Mesothelial cell of epicardium (in vitro differentiated cells): ENCODE results near the gene CD59. TPM values are rescaled to one million over a fixed set of nuclear protein-coding genes. Genes with fewer than 3 reads are reported as not detected.
"Not testable (repeated sequence)": the region's sequence is repeated elsewhere in the genome, so short reads cannot be mapped to it uniquely, and the experiment has no call there.

Source experiments
- DNase-seq, 2 experiments: peaks; one replicate each; pipeline ENCODE4 v3.0.0; 2021; ENCODE audit warnings: low spot score in 2 of 2; ENCODE audit not compliant: unreplicated experiment in 2 of 2
- H3K27ac Mint-ChIP-seq: 2 replicates; pipeline ENCODE4 v1.8.0; 2021; ENCODE audit warnings: mixed read lengths
- H3K27me3 Mint-ChIP-seq: 2 replicates; pipeline ENCODE4 v1.8.0; 2021; ENCODE audit warnings: low read depth, mixed read lengths
- H3K36me3 Mint-ChIP-seq: 2 replicates; pipeline ENCODE4 v1.8.0; 2021; ENCODE audit warnings: mixed read lengths
- H3K4me1 Mint-ChIP-seq: 2 replicates; pipeline ENCODE4 v1.8.0; 2021; ENCODE audit warnings: mixed read lengths
- H3K4me3 Mint-ChIP-seq: 2 replicates; pipeline ENCODE4 v1.8.0; 2021; ENCODE audit warnings: mild to moderate bottlenecking, moderate library complexity, mixed read lengths
- H3K9me3 Mint-ChIP-seq: 2 replicates; pipeline ENCODE4 v1.8.0; 2021; ENCODE audit warnings: mixed read lengths
- CTCF ChIP-seq: fragments of 200-600 bp; sonication (generic); IDR thresholded peaks from one replicate; pipeline ENCODE4 v1.5.0; 2021; ENCODE audit warnings: antibody characterized with exemption; ENCODE audit not compliant: unreplicated experiment
- total RNA-seq: library from RNA; stranded (reverse); gene quantifications from 3 replicates; pipeline ENCODE4 v1.2.1, GENCODE V29; 2021

CD59 gene
- total RNA-seq, 1 donor from 2014 or later, result 162 TPM

GRCh38 chr11:33663121-33663520, 73.1 kb downstream of the CD59 start:
- no peak overlapping the region for H3K27ac Mint-ChIP-seq
- DNase-seq, result no peak
- H3K4me1 Mint-ChIP-seq, result no peaks in the 10 kb centered on the region
- no peak overlapping the region for H3K4me3 Mint-ChIP-seq
- no peaks in the 10 kb centered on the region for H3K36me3 Mint-ChIP-seq
- peaks cover 5% of the 10 kb centered on the region for H3K27me3 Mint-ChIP-seq
- TF ChIP-seq CTCF, result no peak
- H3K9me3 Mint-ChIP-seq, result no peaks in the 10 kb centered on the region

GRCh38 chr11:33661526-33661925, 74.7 kb downstream of the CD59 start:
- not testable (repeated sequence) for H3K9me3 Mint-ChIP-seq, H3K27ac Mint-ChIP-seq, DNase-seq, H3K4me3 Mint-ChIP-seq, H3K27me3 Mint-ChIP-seq, H3K4me1 Mint-ChIP-seq, H3K36me3 Mint-ChIP-seq

- no peak for TF ChIP-seq CTCF
- Mint-ChIP-seq H3K27me3 (peaks cover 5% of the 10 kb centered on the region), H3K27ac (no peak overlapping the region), H3K9me3 (no peaks in the 10 kb centered on the region), H3K4me3 (no peak overlapping the region), H3K4me1 (no peaks in the 10 kb centered on the region), H3K36me3 (no peaks in the 10 kb centered on the region)
- DNase-seq, result no peak
Observed at GRCh38 chr11:33660962-33661361, 75.3 kb downstream of the CD59 start.

- no peaks in the 10 kb centered on the region for H3K36me3 Mint-ChIP-seq
- H3K9me3 Mint-ChIP-seq, result no peaks in the 10 kb centered on the region
- no peaks in the 10 kb centered on the region for H3K4me1 Mint-ChIP-seq
- peaks cover 4% of the 10 kb centered on the region for H3K27me3 Mint-ChIP-seq
- TF ChIP-seq CTCF, result no peak
- DNase-seq, result no peak
- no peak overlapping the region for H3K27ac Mint-ChIP-seq
- no peak overlapping the region for H3K4me3 Mint-ChIP-seq
Observed at GRCh38 chr11:33659370-33660139, 76.7 kb downstream of the CD59 start.

GRCh38 chr11:33658195-33658900, 77.9 kb downstream of the CD59 start:
- Mint-ChIP-seq H3K27me3 (peaks cover 4% of the 10 kb centered on the region), H3K4me1 (no peaks in the 10 kb centered on the region), H3K4me3 (no peak overlapping the region), H3K36me3 (no peaks in the 10 kb centered on the region), H3K27ac (no peak overlapping the region), H3K9me3 (no peaks in the 10 kb centered on the region)
- no peak for TF ChIP-seq CTCF
- no peak for DNase-seq

GRCh38 chr11:33657757-33658156, 78.5 kb downstream of the CD59 start:
- TF ChIP-seq CTCF, result no peak
- Mint-ChIP-seq H3K27ac (no peak overlapping the region), H3K4me3 (no peak overlapping the region), H3K9me3 (no peaks in the 10 kb centered on the region), H3K4me1 (no peaks in the 10 kb centered on the region), H3K27me3 (peaks cover 4% of the 10 kb centered on the region), H3K36me3 (no peaks in the 10 kb centered on the region)
- no peak for DNase-seq
